ENCODE measurements around the gene PIGQ. TPM values are rescaled to one million over a fixed set of nuclear protein-coding genes. Genes with fewer than 3 reads are reported as not detected.

Gene PIGQ
- total and polyA plus RNA-seq, 2 experiments from 2014 or later: 30.2 to 62.3 TPM

DNA sequence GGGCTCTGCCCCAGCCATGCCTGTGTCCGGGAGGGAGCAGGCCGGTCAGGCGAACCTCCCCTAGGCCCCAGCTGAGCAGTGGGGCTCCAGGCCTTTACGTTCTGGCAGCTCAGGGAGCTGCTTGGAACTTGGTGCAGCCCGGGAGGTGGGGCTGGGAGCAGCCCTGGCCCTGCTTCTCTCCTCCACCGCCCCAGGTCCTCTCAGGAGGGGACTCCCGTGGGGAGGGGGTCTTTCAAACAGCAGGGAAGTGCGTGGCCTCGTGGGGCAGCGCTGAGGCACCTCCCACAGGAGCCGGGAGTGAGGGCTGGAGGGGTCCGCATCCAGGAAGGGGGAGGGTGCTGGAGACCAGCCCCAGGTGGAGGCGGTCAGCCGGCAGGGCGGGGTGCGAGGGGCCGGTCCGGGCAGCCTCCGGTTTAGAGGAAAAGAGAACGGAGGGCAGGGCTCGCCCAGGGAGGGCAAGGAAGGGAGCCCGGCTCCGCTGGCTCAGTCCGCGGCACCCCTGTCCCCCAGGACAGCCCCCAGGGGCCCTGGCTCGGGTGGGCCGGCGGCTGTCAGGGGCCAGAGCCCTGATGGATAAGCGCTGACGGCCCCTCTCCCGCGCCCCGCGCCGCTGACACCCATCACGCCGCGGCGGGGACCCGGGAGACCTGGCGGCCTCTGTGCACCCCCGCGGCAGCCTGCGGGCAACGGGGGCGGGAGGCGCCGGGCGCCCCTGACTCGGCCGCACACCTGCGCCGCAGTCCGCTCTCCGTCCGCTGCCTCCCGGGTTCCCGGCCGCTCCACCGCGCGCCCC lies 10.2 kb upstream of the PIGQ start:
- H3K36me3 ChIP-seq (ENCODE audit: insufficient read depth): no peaks in the 10 kb centered on the region
- no peaks in the 10 kb centered on the region for H3K4me1 Mint-ChIP-seq
- no peaks in the 10 kb centered on the region for H3K9me2 ChIP-seq (ENCODE audit: insufficient read depth)
- no peaks in the 10 kb centered on the region for H4K20me1 ChIP-seq (replicated peaks; ENCODE audit: insufficient read depth)
- peak overlapping the region; percentile 80 for H3K4me2 ChIP-seq
- H2AFZ ChIP-seq: peak overlapping the region; percentile 76; the same call in 1 of the 2 replicates
- no peaks in the 10 kb centered on the region for H3K9me3 Mint-ChIP-seq
- no peaks in the 10 kb centered on the region for H3K36me3 Mint-ChIP-seq (ENCODE audit: low read depth)
- peak overlapping the region; percentile 42; the same call in 2 of the 3 replicates for H3K4me3 Mint-ChIP-seq
- DNase-seq (ENCODE audit: low spot score) (no peak), ATAC-seq (peak; percentile 60)
- no peaks in the 10 kb centered on the region for H3F3A ChIP-seq (replicated peaks; ENCODE audit: low read depth)
- H3K79me2 ChIP-seq (replicated peaks; ENCODE audit: insufficient read depth): no peaks in the 10 kb centered on the region
- no peaks in the 10 kb centered on the region; the same call in 1 of the 2 replicates for H3K4me1 ChIP-seq (ENCODE audit: insufficient read depth)
- peaks cover 16% of the 10 kb centered on the region for H3K27me3 Mint-ChIP-seq (ENCODE audit: insufficient read depth, low read depth, poor library complexity)
- H3K27ac ChIP-seq (ENCODE audit: low read depth): no peak overlapping the region
- peaks cover 34% of the 10 kb centered on the region for H3K27me3 ChIP-seq (ENCODE audit: insufficient read depth)
- H3K4me3 ChIP-seq: peak overlapping the region; percentile 55
- no peak overlapping the region for H3K27ac Mint-ChIP-seq
- TF ChIP-seq POLR2AphosphoS5 (IDR thresholded peaks at IDR 0.05; ENCODE audit: low read depth) (no peak), EZH2 (IDR thresholded peaks at IDR 0.05; ENCODE audit: low read depth, unreplicated experiment) (peak; percentile 53)
- TF ChIP-seq, protein P1, sequence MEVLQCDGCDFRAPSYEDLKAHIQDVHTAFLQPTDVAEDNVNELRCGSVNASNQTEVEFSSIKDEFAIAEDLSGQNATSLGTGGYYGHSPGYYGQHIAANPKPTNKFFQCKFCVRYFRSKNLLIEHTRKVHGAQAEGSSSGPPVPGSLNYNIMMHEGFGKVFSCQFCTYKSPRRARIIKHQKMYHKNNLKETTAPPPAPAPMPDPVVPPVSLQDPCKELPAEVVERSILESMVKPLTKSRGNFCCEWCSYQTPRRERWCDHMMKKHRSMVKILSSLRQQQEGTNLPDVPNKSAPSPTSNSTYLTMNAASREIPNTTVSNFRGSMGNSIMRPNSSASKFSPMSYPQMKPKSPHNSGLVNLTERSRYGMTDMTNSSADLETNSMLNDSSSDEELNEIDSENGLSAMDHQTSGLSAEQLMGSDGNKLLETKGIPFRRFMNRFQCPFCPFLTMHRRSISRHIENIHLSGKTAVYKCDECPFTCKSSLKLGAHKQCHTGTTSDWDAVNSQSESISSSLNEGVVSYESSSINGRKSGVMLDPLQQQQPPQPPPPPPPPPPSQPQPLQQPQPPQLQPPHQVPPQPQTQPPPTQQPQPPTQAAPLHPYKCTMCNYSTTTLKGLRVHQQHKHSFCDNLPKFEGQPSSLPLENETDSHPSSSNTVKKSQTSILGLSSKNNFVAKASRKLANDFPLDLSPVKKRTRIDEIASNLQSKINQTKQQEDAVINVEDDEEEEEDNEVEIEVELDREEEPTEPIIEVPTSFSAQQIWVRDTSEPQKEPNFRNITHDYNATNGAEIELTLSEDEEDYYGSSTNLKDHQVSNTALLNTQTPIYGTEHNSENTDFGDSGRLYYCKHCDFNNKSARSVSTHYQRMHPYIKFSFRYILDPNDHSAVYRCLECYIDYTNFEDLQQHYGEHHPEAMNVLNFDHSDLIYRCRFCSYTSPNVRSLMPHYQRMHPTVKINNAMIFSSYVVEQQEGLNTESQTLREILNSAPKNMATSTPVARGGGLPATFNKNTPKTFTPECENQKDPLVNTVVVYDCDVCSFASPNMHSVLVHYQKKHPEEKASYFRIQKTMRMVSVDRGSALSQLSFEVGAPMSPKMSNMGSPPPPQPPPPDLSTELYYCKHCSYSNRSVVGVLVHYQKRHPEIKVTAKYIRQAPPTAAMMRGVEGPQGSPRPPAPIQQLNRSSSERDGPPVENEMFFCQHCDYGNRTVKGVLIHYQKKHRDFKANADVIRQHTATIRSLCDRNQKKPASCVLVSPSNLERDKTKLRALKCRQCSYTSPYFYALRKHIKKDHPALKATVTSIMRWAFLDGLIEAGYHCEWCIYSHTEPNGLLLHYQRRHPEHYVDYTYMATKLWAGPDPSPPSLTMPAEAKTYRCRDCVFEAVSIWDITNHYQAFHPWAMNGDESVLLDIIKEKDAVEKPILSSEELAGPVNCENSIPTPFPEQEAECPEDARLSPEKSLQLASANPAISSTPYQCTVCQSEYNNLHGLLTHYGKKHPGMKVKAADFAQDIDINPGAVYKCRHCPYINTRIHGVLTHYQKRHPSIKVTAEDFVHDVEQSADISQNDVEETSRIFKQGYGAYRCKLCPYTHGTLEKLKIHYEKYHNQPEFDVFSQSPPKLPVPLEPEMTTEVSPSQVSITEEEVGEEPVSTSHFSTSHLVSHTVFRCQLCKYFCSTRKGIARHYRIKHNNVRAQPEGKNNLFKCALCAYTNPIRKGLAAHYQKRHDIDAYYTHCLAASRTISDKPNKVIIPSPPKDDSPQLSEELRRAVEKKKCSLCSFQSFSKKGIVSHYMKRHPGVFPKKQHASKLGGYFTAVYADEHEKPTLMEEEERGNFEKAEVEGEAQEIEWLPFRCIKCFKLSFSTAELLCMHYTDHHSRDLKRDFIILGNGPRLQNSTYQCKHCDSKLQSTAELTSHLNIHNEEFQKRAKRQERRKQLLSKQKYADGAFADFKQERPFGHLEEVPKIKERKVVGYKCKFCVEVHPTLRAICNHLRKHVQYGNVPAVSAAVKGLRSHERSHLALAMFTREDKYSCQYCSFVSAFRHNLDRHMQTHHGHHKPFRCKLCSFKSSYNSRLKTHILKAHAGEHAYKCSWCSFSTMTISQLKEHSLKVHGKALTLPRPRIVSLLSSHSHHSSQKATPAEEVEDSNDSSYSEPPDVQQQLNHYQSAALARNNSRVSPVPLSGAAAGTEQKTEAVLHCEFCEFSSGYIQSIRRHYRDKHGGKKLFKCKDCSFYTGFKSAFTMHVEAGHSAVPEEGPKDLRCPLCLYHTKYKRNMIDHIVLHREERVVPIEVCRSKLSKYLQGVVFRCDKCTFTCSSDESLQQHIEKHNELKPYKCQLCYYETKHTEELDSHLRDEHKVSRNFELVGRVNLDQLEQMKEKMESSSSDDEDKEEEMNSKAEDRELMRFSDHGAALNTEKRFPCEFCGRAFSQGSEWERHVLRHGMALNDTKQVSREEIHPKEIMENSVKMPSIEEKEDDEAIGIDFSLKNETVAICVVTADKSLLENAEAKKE (CRISPR knock-in tag; IDR thresholded peaks at IDR 0.05): no peak

DNA sequence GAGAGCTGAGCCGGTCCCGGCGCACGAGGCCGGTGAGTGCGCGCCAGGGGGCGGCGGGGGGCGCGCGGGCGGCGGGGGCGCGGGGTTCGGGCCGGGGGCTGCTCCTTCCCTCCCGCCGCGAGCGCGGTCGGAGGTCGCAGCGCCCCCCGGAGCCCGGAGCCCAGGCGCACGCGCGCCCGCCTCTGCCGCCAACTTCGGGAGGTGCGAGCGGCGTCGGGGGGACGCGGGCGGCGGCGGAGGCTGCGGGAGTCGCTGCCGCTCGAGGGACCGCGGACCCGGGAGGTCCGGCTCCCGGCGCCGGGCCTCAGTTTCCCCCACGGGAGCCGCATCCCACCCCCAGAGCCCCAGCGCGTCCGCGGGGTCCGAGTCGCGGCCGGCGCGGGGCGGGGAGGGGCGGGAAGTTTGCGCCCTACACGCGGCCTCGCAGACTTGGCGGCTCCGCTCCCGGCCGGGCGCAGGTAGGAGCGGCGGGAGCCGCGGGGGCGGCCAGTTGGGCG lies 9.5 kb upstream of the PIGQ start, which contains the start of gene PRR35:
TSS of gene PRR35 (plus strand) at position 191 of the 497 bp plus-strand sequence. CDS start 2,901 bp downstream, outside the sequence.
- H3K9me2 ChIP-seq (ENCODE audit: insufficient read depth): no peaks in the 10 kb centered on the region
- no peaks in the 10 kb centered on the region for H3K79me2 ChIP-seq (replicated peaks; ENCODE audit: insufficient read depth)
- ATAC-seq (no peak), DNase-seq (ENCODE audit: low spot score) (no peak)
- H3K36me3 Mint-ChIP-seq (ENCODE audit: low read depth): no peaks in the 10 kb centered on the region
- H2AFZ ChIP-seq: peak within 1 kb of the TSS; percentile 76; the same call in 1 of the 2 replicates
- H3F3A ChIP-seq (replicated peaks; ENCODE audit: low read depth): 0 out of 2 replicates have a peak, but pooled peaks cover 2% of the 10 kb centered on the region
- H3K27me3 Mint-ChIP-seq (ENCODE audit: insufficient read depth, low read depth, poor library complexity): peaks cover 16% of the 10 kb centered on the region
- H3K9me3 Mint-ChIP-seq: no peaks in the 10 kb centered on the region
- no peaks in the 10 kb centered on the region for H4K20me1 ChIP-seq (replicated peaks; ENCODE audit: insufficient read depth)
- no peaks in the 10 kb centered on the region for H3K36me3 ChIP-seq (ENCODE audit: insufficient read depth)
- no peaks in the 10 kb centered on the region for H3K4me1 Mint-ChIP-seq
- H3K4me3 ChIP-seq: peak within 1 kb of the TSS; percentile 55
- no peak within 1 kb of the TSS for H3K27ac ChIP-seq (ENCODE audit: low read depth)
- H3K4me2 ChIP-seq: peak within 1 kb of the TSS; percentile 80
- H3K27ac Mint-ChIP-seq: no peak within 1 kb of the TSS
- peak within 1 kb of the TSS; percentile 42; the same call in 2 of the 3 replicates for H3K4me3 Mint-ChIP-seq
- H3K4me1 ChIP-seq (ENCODE audit: insufficient read depth): no peaks in the 10 kb centered on the region; the same call in 1 of the 2 replicates
- peaks cover 34% of the 10 kb centered on the region for H3K27me3 ChIP-seq (ENCODE audit: insufficient read depth)
- TF ChIP-seq, protein P1 (CRISPR knock-in tag; IDR thresholded peaks at IDR 0.05): no peak
- TF ChIP-seq CREB1 (CRISPR knock-in tag; IDR thresholded peaks at IDR 0.05; ENCODE audit: low read depth): no peak

Data from GM23338 (cell line).